Astrocyte of the cerebellum (primary cell): ENCODE data around the gene IQGAP3.

ENCODE experiments used
- DNase-seq: peaks from one replicate; pipeline ENCODE4 v3.0.0-alpha.2; 2011; ENCODE audit warnings: low read depth
- H3K4me3 ChIP-seq: 2 replicates; pipeline ENCODE4 v1.5.1; 2011; ENCODE audit warnings: mild to moderate bottlenecking, low read depth, low read length, moderate library complexity
- CTCF ChIP-seq: IDR thresholded peaks from 2 replicates; pipeline ENCODE4 v1.5.1; 2012; ENCODE audit warnings: low read length, low read depth, moderate library complexity, mild to moderate bottlenecking; ENCODE audit errors: missing control alignments
- in situ Hi-C: cut with HindIII; loops from 2 replicates; pipeline ENCODE4 v1.10.0; 2017; ENCODE audit warnings: low sequenced_read_pairs

The IQGAP3 gene

GRCh38 chr1:156480411-156481192 lies 91.8 kb downstream of the IQGAP3 start:
- no peak for DNase-seq
- in situ Hi-C loops = no loop called here
- no peak overlapping the region for H3K4me3 ChIP-seq
- peak; percentile 67 for TF ChIP-seq CTCF

GRCh38 chr1:156480016-156480370 lies 92.4 kb downstream of the IQGAP3 start:
- in situ Hi-C loops = no loop called here
- no peak overlapping the region for H3K4me3 ChIP-seq
- DNase-seq = no peak
- TF ChIP-seq CTCF = peak; percentile 16

DNA sequence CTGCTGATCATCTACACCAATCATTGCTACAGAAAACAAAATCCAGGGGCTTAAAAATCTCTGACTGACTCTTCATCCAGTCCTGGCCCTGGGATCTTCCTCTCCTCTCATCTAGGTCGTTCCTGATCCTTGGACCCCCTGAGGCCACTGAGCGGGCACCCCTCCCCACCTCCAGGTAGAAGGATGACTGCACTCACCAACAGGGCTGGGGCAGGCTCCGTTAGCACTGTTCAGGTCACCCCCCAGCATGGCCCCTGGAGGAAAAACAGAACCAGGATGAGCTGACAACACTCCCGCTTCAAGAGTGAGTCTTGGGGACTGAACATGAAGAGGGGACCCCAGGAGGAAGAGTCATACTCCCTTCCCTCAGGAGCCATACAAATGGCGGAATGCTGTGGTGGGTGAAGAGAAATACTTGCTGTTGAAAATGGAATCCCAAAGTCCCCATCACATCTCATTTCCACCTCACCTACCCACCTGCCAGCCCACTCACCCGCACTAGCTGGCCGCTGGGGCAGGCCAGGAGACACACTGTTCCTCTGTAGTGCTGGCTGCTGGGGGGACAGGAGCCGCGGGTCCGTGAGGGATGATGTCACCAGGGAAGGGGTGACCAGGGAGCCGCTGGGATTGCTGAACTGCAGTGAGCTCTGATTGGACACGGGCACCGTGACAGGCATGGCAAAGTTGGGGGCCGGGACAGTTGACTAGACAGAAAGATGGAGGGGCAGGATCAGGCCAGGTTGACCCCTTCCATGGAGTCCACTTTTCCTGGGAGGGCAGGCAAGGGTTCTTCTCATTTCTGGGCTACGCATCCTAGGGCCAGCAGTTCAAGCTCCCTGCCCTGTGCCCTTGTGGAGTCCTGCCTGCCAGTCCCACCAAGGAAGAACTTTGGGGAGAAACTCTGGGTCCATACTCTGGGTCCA lies 93.0 kb downstream of the IQGAP3 start:
- no peak for DNase-seq
- no peak overlapping the region for H3K4me3 ChIP-seq
- TF ChIP-seq CTCF = no peak
- in situ Hi-C loops = no loop called here

DNA sequence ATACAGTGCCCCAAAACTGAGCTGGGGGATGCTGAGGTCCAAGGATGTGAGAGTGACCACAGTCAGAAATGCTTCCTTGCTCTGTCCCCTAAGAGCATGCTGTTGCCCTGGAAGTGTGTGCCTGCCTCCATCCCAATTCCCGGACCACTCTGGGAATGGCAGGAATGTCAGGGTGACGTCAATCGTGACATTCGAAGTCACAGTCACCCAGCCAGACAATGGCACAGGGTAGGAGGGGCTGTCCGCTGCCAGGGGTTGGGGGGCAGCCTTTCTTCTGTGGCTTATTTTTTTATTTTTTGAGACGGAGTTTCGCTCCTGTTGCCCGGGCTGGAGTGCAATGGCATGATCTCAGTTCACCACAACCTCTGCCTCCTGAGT lies 94.1 kb downstream of the IQGAP3 start:
- H3K4me3 ChIP-seq = no peak overlapping the region
- DNase-seq = no peak
- TF ChIP-seq CTCF = no peak
- in situ Hi-C loops = no loop called here

GRCh38 chr1:156477526-156478249 lies 94.7 kb downstream of the IQGAP3 start:
- no peak for DNase-seq
- in situ Hi-C loops = no loop called here
- no peak for TF ChIP-seq CTCF
- H3K4me3 ChIP-seq = no peak overlapping the region
